ENCODE data around the gene SREBF1. TPM values are rescaled to one million over a fixed set of nuclear protein-coding genes. Genes with fewer than 3 reads are reported as not detected.

Gene SREBF1
- total RNA-seq, 1 donor from 2014 or later, result 86.9 TPM

DNA sequence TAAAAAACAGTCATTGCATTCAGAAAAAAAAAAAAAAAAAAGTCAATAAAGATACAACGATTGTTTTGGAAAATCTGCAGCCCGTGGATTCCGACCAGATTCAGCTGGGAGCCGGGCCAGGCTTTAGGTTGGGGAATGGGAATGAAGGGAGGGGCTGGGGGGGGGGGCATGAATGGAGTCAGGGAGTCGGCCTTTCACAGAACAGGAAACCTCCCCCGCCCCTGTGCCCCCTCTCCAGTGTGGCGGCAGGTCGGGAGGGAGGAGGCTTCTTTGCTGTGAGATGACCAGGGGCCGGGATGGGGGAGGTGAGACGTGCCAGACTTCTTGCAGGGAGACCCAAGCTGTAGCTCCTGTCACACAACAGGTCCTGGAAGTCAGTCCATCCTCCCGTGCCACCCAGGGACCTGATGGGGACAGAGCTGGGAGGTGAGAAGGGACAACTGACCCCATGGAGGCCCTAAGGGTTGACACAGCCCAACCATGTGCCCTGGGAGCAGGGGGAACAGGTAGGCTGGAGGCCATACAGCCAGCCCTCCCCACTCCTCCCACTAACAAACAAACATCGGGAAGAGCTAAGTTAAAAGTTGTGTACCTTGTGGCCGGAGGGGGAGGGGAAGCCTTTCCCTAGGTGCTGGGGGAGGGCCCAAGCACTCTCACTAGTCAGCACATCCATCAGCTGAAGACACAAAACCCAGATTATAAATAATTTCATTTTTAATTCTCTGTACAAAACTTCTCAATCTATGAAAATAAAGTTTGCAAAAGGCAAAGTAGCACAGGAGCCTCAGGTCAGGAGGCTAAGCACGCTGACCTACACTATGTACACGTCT is 25.2 kb downstream of the SREBF1 start:
- Mint-ChIP-seq H3K9me3 (ENCODE audit: unreplicated experiment) (no peaks in the 10 kb centered on the region), H3K27me3 (ENCODE audit: unreplicated experiment) (no peaks in the 10 kb centered on the region), H3K4me1 (ENCODE audit: unreplicated experiment) (peaks cover 34% of the 10 kb centered on the region), H3K36me3 (ENCODE audit: unreplicated experiment) (no peaks in the 10 kb centered on the region), H3K4me3 (ENCODE audit: unreplicated experiment) (no peak overlapping the region), H3K27ac (ENCODE audit: unreplicated experiment) (peak overlapping the region; percentile 60)
- no peak for DNase-seq (ENCODE audit: extremely low spot score, unreplicated experiment)
- TF ChIP-seq CTCF (IDR thresholded peaks at IDR 0.05), result no peak

- H3K27me3 Mint-ChIP-seq (ENCODE audit: unreplicated experiment), result no peaks in the 10 kb centered on the region
- H3K36me3 Mint-ChIP-seq (ENCODE audit: unreplicated experiment), result peaks cover 4% of the 10 kb centered on the region
- no peak overlapping the region for H3K27ac Mint-ChIP-seq (ENCODE audit: unreplicated experiment)
- H3K4me1 Mint-ChIP-seq (ENCODE audit: unreplicated experiment), result peaks cover 34% of the 10 kb centered on the region
- no peaks in the 10 kb centered on the region for H3K9me3 Mint-ChIP-seq (ENCODE audit: unreplicated experiment)
- no peak for DNase-seq (ENCODE audit: extremely low spot score, unreplicated experiment)
- H3K4me3 Mint-ChIP-seq (ENCODE audit: unreplicated experiment), result no peak overlapping the region
- no peak for TF ChIP-seq CTCF (IDR thresholded peaks at IDR 0.05)
Observed at GRCh38 chr17:17810895-17811248, 25.9 kb downstream of the SREBF1 start.

DNA sequence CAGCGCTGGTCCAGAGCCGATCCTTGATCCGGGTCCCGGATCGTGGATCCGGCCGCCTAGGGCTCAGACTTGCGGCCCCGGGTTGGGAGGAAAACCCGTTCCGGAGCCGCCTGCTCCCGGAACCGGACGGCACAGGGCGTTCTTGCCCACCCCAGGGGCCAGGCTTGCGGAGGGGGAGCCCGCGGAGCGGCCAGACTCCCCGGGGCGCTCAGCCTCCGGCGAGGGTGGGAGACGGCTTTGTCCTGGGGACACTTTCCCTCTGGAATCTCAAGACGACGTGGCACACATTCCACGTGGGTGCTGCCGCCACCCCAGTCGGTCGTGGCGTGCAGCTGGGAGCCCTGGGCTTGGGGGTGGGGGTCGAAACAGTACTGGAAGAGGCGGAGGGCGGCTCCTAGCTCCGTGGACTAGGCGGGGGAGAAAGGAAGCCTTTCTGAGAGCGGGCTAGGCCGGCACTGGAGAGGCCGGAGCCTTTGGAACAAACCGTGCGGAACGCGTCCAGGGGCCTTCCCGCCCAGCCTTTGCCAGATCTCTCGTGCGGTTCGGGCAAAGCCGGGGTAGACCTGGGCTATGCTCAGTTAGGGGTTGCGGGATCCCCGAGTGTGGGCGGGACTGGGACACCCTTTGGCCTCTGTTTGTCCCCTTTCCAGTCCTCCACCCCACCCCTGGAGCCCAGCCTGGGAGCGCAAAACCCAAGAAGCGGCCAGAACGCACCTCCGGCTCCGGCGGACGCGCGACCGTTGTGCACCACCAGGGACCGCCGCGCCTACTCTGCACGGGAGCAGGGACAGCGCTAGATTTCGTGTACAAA is 26.5 kb downstream of the SREBF1 start:
- H3K27ac Mint-ChIP-seq (ENCODE audit: unreplicated experiment), result peak overlapping the region; percentile 80
- H3K9me3 Mint-ChIP-seq (ENCODE audit: unreplicated experiment), result no peaks in the 10 kb centered on the region
- H3K4me3 Mint-ChIP-seq (ENCODE audit: unreplicated experiment), result peak overlapping the region; percentile 35
- H3K36me3 Mint-ChIP-seq (ENCODE audit: unreplicated experiment), result peaks cover 8% of the 10 kb centered on the region
- no peaks in the 10 kb centered on the region for H3K27me3 Mint-ChIP-seq (ENCODE audit: unreplicated experiment)
- H3K4me1 Mint-ChIP-seq (ENCODE audit: unreplicated experiment), result peaks cover 34% of the 10 kb centered on the region
- DNase-seq (ENCODE audit: extremely low spot score, unreplicated experiment), result peak; percentile 92
- peak; percentile 8 for TF ChIP-seq CTCF (IDR thresholded peaks at IDR 0.05)

GRCh38 chr17:17809531-17810083 is 27.2 kb downstream of the SREBF1 start:
- Mint-ChIP-seq H3K36me3 (ENCODE audit: unreplicated experiment) (peaks cover 9% of the 10 kb centered on the region), H3K4me1 (ENCODE audit: unreplicated experiment) (peaks cover 34% of the 10 kb centered on the region)

More at GRCh38 chr17:17809531-17810083, 27.2 kb downstream of the SREBF1 start:
- H3K27ac Mint-ChIP-seq (ENCODE audit: unreplicated experiment), result no peak overlapping the region
- DNase-seq (ENCODE audit: extremely low spot score, unreplicated experiment), result no peak
- H3K9me3 Mint-ChIP-seq (ENCODE audit: unreplicated experiment), result no peaks in the 10 kb centered on the region
- no peaks in the 10 kb centered on the region for H3K27me3 Mint-ChIP-seq (ENCODE audit: unreplicated experiment)
- TF ChIP-seq CTCF (IDR thresholded peaks at IDR 0.05), result no peak
- no peak overlapping the region for H3K4me3 Mint-ChIP-seq (ENCODE audit: unreplicated experiment)

Measured in osteocyte (in vitro differentiated cells).